ENCODE results near the gene C1QTNF5. TPM values are rescaled to one million over a fixed set of nuclear protein-coding genes. Genes with fewer than 3 reads are reported as not detected.

Gene C1QTNF5
- total RNA-seq, 1 experiment from 2014 or later, result not detected

GRCh38 chr11:119346605-119347004, 5.9 kb upstream of the C1QTNF5 start, which contains the start of gene MFRP:
Gene MFRP (minus strand): TSS chr11:119346705. CDS start chr11:119346513, 192 bp downstream.
- Histone ChIP-seq H3K27me3 (ENCODE audit: insufficient read depth, low read depth) (peaks cover 50% of the 10 kb centered on the region), H3K9me2 (ENCODE audit: insufficient read depth) (no peaks in the 10 kb centered on the region), H3K4me1 (replicated peaks; ENCODE audit: insufficient read depth) (no peaks in the 10 kb centered on the region), H3K9me3 (ENCODE audit: insufficient read depth, low read depth) (no peaks in the 10 kb centered on the region), H3K4me3 (no peak within 1 kb of the TSS), H3K4me2 (no peak within 1 kb of the TSS), H2AFZ (no peak within 1 kb of the TSS), H3K27ac (no peak within 1 kb of the TSS), H3K36me3 (ENCODE audit: low read depth) (no peaks in the 10 kb centered on the region), H4K20me1 (ENCODE audit: insufficient read depth) (no peaks in the 10 kb centered on the region), H3K79me2 (ENCODE audit: low read depth) (no peaks in the 10 kb centered on the region), H3F3A (ENCODE audit: insufficient read depth, low read depth) (0 out of 2 replicates have a peak, but pooled peaks cover 5% of the 10 kb centered on the region)
- CTCF ChIA-PET, result interaction anchor here (0.6 to 1.0 kb wide), 2 partner anchors 22 to 24 kb away, joined by 3 read pairs; no protein-coding TSS in a partner anchor
- DNase-seq, result no peak
- intact Hi-C loops (cut with micrococcal nuclease; ENCODE audit: unreplicated experiment), result no loop called here
- BruUV-seq (replicated peaks), result no TSS peak
- no peak for TF ChIP-seq EZH2 (IDR thresholded peaks at IDR 0.05; ENCODE audit: low read depth)
- TF ChIP-seq CTCF (conservative IDR thresholded peaks at IDR 0.05), result no peak
- POLR2A ChIA-PET (ENCODE audit: unreplicated experiment), result no interaction called here

- BruUV-seq (replicated peaks), result no TSS peak
- Histone ChIP-seq H3K9me2 (ENCODE audit: insufficient read depth) (no peaks in the 10 kb centered on the region), H3K4me2 (no peak overlapping the region), H3K9me3 (ENCODE audit: insufficient read depth, low read depth) (no peaks in the 10 kb centered on the region), H3K36me3 (ENCODE audit: low read depth) (no peaks in the 10 kb centered on the region), H3K79me2 (ENCODE audit: low read depth) (no peaks in the 10 kb centered on the region), H4K20me1 (ENCODE audit: insufficient read depth) (no peaks in the 10 kb centered on the region), H3K27me3 (ENCODE audit: insufficient read depth, low read depth) (peaks cover 47% of the 10 kb centered on the region), H3F3A (ENCODE audit: insufficient read depth, low read depth) (0 out of 2 replicates have a peak, but pooled peaks cover under 1% of the 10 kb centered on the region), H3K27ac (no peak overlapping the region), H2AFZ (no peak overlapping the region), H3K4me1 (replicated peaks; ENCODE audit: insufficient read depth) (no peaks in the 10 kb centered on the region), H3K4me3 (no peak overlapping the region)
- intact Hi-C loops (cut with micrococcal nuclease; ENCODE audit: unreplicated experiment), result no loop called here
- DNase-seq, result no peak
- CTCF ChIA-PET, result no interaction called here
- TF ChIP-seq EZH2 (IDR thresholded peaks at IDR 0.05; ENCODE audit: low read depth) (no peak), CTCF (conservative IDR thresholded peaks at IDR 0.05) (no peak)
- POLR2A ChIA-PET (ENCODE audit: unreplicated experiment), result no interaction called here
These were observed 5.0 kb upstream of the C1QTNF5 start for GRCh38 chr11:119345685-119346084.

- POLR2A ChIA-PET (ENCODE audit: unreplicated experiment), result no interaction called here
These were observed 3.8 kb upstream of the C1QTNF5 start for GRCh38 chr11:119344291-119345010.

More at GRCh38 chr11:119344291-119345010, 3.8 kb upstream of the C1QTNF5 start:
- peaks cover 44% of the 10 kb centered on the region for H3K27me3 ChIP-seq (ENCODE audit: insufficient read depth, low read depth)
- no peaks in the 10 kb centered on the region for H3K36me3 ChIP-seq (ENCODE audit: low read depth)
- no peak for TF ChIP-seq EZH2 (IDR thresholded peaks at IDR 0.05; ENCODE audit: low read depth)
- BruUV-seq (replicated peaks), result no TSS peak
- no peaks in the 10 kb centered on the region for H3K79me2 ChIP-seq (ENCODE audit: low read depth)
- no peak for DNase-seq
- H2AFZ ChIP-seq, result no peak overlapping the region
- CTCF ChIA-PET, result no interaction called here
- no peak overlapping the region for H3K4me3 ChIP-seq
- H3F3A ChIP-seq (ENCODE audit: insufficient read depth, low read depth), result no peaks in the 10 kb centered on the region
- no peaks in the 10 kb centered on the region for H4K20me1 ChIP-seq (ENCODE audit: insufficient read depth)
- H3K4me2 ChIP-seq, result no peak overlapping the region
- no peaks in the 10 kb centered on the region for H3K9me2 ChIP-seq (ENCODE audit: insufficient read depth)
- H3K4me1 ChIP-seq (replicated peaks; ENCODE audit: insufficient read depth), result no peaks in the 10 kb centered on the region
- no peaks in the 10 kb centered on the region for H3K9me3 ChIP-seq (ENCODE audit: insufficient read depth, low read depth)
- no peak overlapping the region for H3K27ac ChIP-seq
- intact Hi-C loops (cut with micrococcal nuclease; ENCODE audit: unreplicated experiment), result no loop called here
